GM18508 (cell line): ENCODE measurements around the gene AMBRA1.

Experiments
- ATAC-seq: cut with Tn5 transposase; IDR thresholded peaks from one replicate; pipeline ENCODE4 v1.9.1; 2021; ENCODE audit warnings: moderate number of reproducible peaks; ENCODE audit not compliant: insufficient read depth, unreplicated experiment

AMBRA1 gene

GRCh38 chr11:46451759-46452158, 142.1 kb downstream of the AMBRA1 start:
- no peak for ATAC-seq

GRCh38 chr11:46450846-46451477, 142.9 kb downstream of the AMBRA1 start:
- no peak for ATAC-seq

- ATAC-seq: no peak
These were observed 146.3 kb downstream of the AMBRA1 start for GRCh38 chr11:46447544-46447943.

GRCh38 chr11:46445920-46446771, 147.7 kb downstream of the AMBRA1 start:
- no peak for ATAC-seq

- no peak for ATAC-seq
These were observed 148.5 kb downstream of the AMBRA1 start for GRCh38 chr11:46445192-46445919.

- ATAC-seq: no peak
These were observed 149.5 kb downstream of the AMBRA1 start for GRCh38 chr11:46444305-46444704.

GRCh38 chr11:46438211-46438610, 155.6 kb downstream of the AMBRA1 start:
- ATAC-seq: no peak

GRCh38 chr11:46437122-46437689, 156.6 kb downstream of the AMBRA1 start:
- no peak for ATAC-seq

GRCh38 chr11:46436113-46436512, 157.7 kb downstream of the AMBRA1 start:
- no peak for ATAC-seq

- no peak for ATAC-seq
These were observed 158.1 kb downstream of the AMBRA1 start for GRCh38 chr11:46435679-46436078.

GRCh38 chr11:46431211-46431610, 162.6 kb downstream of the AMBRA1 start:
- no peak for ATAC-seq

- no peak for ATAC-seq
These were observed 164.1 kb downstream of the AMBRA1 start for GRCh38 chr11:46429717-46430116.

- ATAC-seq: no peak
These were observed 166.5 kb downstream of the AMBRA1 start for GRCh38 chr11:46427364-46427763.

- no peak for ATAC-seq
These were observed 167.4 kb downstream of the AMBRA1 start for GRCh38 chr11:46426233-46426991.

- no peak for ATAC-seq
These were observed 171.2 kb downstream of the AMBRA1 start for GRCh38 chr11:46422588-46422987.

- no peak for ATAC-seq
These were observed 172.5 kb downstream of the AMBRA1 start for GRCh38 chr11:46421257-46421880.

- no peak for ATAC-seq
These were observed 173.3 kb downstream of the AMBRA1 start for GRCh38 chr11:46420513-46420912.

GRCh38 chr11:46418751-46419150, 175.1 kb downstream of the AMBRA1 start:
- no peak for ATAC-seq

GRCh38 chr11:46417711-46418110, 176.1 kb downstream of the AMBRA1 start:
- no peak for ATAC-seq

- no peak for ATAC-seq
These were observed 178.9 kb downstream of the AMBRA1 start for GRCh38 chr11:46414879-46415278.
